Measurements from ENCODE around the gene AOC1. TPM values are rescaled to one million over a fixed set of nuclear protein-coding genes. Genes with fewer than 3 reads are reported as not detected.

The AOC1 gene
- total and polyA plus RNA-seq, 10 of the 15 experiments (the other 5 are each of a cell fraction or from before 2014, with no cell fraction given): 0.07 TPM; not detected in 9

DNA sequence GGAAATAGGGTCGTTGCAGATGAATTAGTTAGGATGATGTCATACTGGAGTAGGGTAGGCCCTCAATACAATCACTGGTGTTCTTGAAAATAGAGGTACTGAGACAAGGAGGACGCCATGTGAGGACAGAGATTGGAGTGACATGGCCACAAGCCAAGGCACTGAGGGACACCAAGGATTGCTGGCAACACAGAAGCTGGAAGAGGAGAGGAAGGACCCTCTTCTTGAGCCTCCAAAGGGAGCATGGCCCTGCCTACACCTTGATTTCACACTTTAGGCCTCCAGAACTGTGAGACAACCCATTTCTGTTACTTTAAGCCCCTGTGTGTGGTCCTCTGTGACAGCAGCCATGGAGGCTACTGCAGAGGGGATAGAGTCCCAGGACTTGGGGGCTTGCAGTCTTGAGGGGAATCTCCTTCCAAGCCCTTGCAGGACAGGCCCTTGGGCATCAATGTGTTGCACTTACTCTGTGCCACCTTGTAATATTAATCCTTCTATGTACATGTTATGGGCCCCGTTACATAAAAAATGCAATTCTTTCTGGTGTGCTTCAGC lies 3.7 kb upstream of the AOC1 start:
- no peak for FAIRE-seq
- CTCF ChIA-PET: no interaction called here

More for the DNA sequence above, 3.7 kb upstream of the AOC1 start:
- DNase-seq (ENCODE audit: low read depth, low spot score) (no peak), ATAC-seq (no peak)
- no peaks in the 10 kb centered on the region for H3K9me3 ChIP-seq (replicated peaks; ENCODE audit: control insufficient read depth, insufficient read depth, low read length)
- no peaks in the 10 kb centered on the region for H3K36me3 ChIP-seq (ENCODE audit: control insufficient read depth in 2 of 2, insufficient read depth in 2 of 2, low read length in 1 of 2)
- H3K4me3 ChIP-seq: no peak overlapping the region
- WGBS (ENCODE audit: insufficient coverage, insufficient replicate concordance, low lambda C conversion rate, missing lambda C conversion rate): 10% methylated on average over 3 of the region's 3 CpGs
- ChIA-PET POLR2A (no interaction called here), RAD21 (ENCODE audit: unreplicated experiment) (no interaction called here), SMC1A (ENCODE audit: uncharacterized antibody, unreplicated experiment) (no interaction called here)
- H2AFZ ChIP-seq (ENCODE audit: control insufficient read depth, low read depth, low read length): no peak overlapping the region
- in situ Hi-C loops (cut with MboI): no loop called here
- H3K9ac ChIP-seq (ENCODE audit: control insufficient read depth, insufficient read depth, low read length): no peak overlapping the region
- TF ChIP-seq YBX1 (IDR thresholded peaks at IDR 0.05): no peak
- TF ChIP-seq ZNF384 (IDR thresholded peaks at IDR 0.05; ENCODE audit: borderline replicate concordance, low read depth, low read length): no peak
- TF ChIP-seq, protein P1, sequence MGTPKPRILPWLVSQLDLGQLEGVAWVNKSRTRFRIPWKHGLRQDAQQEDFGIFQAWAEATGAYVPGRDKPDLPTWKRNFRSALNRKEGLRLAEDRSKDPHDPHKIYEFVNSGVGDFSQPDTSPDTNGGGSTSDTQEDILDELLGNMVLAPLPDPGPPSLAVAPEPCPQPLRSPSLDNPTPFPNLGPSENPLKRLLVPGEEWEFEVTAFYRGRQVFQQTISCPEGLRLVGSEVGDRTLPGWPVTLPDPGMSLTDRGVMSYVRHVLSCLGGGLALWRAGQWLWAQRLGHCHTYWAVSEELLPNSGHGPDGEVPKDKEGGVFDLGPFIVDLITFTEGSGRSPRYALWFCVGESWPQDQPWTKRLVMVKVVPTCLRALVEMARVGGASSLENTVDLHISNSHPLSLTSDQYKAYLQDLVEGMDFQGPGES (IDR thresholded peaks at IDR 0.05): no peak
- TF ChIP-seq, protein P2, sequence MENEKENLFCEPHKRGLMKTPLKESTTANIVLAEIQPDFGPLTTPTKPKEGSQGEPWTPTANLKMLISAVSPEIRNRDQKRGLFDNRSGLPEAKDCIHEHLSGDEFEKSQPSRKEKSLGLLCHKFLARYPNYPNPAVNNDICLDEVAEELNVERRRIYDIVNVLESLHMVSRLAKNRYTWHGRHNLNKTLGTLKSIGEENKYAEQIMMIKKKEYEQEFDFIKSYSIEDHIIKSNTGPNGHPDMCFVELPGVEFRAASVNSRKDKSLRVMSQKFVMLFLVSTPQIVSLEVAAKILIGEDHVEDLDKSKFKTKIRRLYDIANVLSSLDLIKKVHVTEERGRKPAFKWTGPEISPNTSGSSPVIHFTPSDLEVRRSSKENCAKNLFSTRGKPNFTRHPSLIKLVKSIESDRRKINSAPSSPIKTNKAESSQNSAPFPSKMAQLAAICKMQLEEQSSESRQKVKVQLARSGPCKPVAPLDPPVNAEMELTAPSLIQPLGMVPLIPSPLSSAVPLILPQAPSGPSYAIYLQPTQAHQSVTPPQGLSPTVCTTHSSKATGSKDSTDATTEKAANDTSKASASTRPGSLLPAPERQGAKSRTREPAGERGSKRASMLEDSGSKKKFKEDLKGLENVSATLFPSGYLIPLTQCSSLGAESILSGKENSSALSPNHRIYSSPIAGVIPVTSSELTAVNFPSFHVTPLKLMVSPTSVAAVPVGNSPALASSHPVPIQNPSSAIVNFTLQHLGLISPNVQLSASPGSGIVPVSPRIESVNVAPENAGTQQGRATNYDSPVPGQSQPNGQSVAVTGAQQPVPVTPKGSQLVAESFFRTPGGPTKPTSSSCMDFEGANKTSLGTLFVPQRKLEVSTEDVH (IDR thresholded peaks at IDR 0.05; ENCODE audit: low read depth, partially characterized antibody): no peak
- no peak overlapping the region for H3K27ac ChIP-seq (ENCODE audit: control insufficient read depth, insufficient read depth)
- H3K79me2 ChIP-seq (ENCODE audit: control insufficient read depth, insufficient read depth, low read length): no peaks in the 10 kb centered on the region
- H4K20me1 ChIP-seq (ENCODE audit: control insufficient read depth, insufficient read depth): no peaks in the 10 kb centered on the region
- H3K27me3 ChIP-seq (replicated peaks in 1 of 2; ENCODE audit: control insufficient read depth in 2 of 2, insufficient read depth in 2 of 2, low read length in 1 of 2): peaks cover 4 to 6% of the 10 kb centered on the region in 2 experiments
- intact Hi-C loops (cut with micrococcal nuclease; ENCODE audit: unreplicated experiment): no loop called here
- no peak overlapping the region for H3K4me2 ChIP-seq (ENCODE audit: control insufficient read depth, insufficient read depth)
- no peaks in the 10 kb centered on the region for H3K4me1 ChIP-seq (ENCODE audit: control insufficient read depth, insufficient read depth, low read length)
- no TSS peak for BruUV-seq (replicated peaks)

Measured in GM12878 (cell line).